ENCODE measurements around the gene PER3. TPM values are rescaled to one million over a fixed set of nuclear protein-coding genes. Genes with fewer than 3 reads are reported as not detected.

The PER3 gene
- polyA plus RNA-seq, 1 donor (not counting 4 experiments of a cell fraction or from before 2014, with no cell fraction given), result 7.0 TPM

GRCh38 chr1:7861452-7861851 lies 77.4 kb downstream of the PER3 start:
- Histone ChIP-seq H2AFZ (ENCODE audit: control insufficient read depth, low read length) (no peak overlapping the region), H3K4me1 (ENCODE audit: control insufficient read depth, extremely low read depth, insufficient read depth, low read length) (no peaks in the 10 kb centered on the region), H3K9ac (ENCODE audit: control insufficient read depth, extremely low read depth, insufficient read depth, low read length) (no peak overlapping the region), H3K27ac (ENCODE audit: control insufficient read depth, insufficient read depth, low read length) (no peak overlapping the region), H3K4me3 (ENCODE audit: control insufficient read depth in 2 of 3, extremely low read depth in 1 of 3, insufficient read depth in 2 of 3, low read depth in 1 of 3, low read length in 3 of 3) (no peak overlapping the region), H3K79me2 (ENCODE audit: control insufficient read depth, insufficient read depth, low read length) (no peaks in the 10 kb centered on the region), H3K4me2 (ENCODE audit: control insufficient read depth, extremely low read depth, insufficient read depth, low read depth, low read length) (no peak overlapping the region), H4K20me1 (ENCODE audit: control insufficient read depth, extremely low read depth, insufficient read depth, low read length) (no peaks in the 10 kb centered on the region), H3K9me1 (ENCODE audit: control insufficient read depth, extremely low read depth, insufficient read depth, low read length) (no peaks in the 10 kb centered on the region), H3K9me3 (ENCODE audit: control insufficient read depth, low read depth, low read length) (no peaks in the 10 kb centered on the region), H3K27me3 (ENCODE audit: control insufficient read depth, extremely low read depth, insufficient read depth, low read length) (no peaks in the 10 kb centered on the region), H3K36me3 (ENCODE audit: control insufficient read depth in 2 of 2, extremely low read depth in 1 of 2, insufficient read depth in 2 of 2, low read length in 2 of 2) (no peaks in the 10 kb centered on the region)
- no peak for TF ChIP-seq EZH2 (IDR thresholded peaks at IDR 0.05; ENCODE audit: low read length)
- TF ChIP-seq, protein P1, sequence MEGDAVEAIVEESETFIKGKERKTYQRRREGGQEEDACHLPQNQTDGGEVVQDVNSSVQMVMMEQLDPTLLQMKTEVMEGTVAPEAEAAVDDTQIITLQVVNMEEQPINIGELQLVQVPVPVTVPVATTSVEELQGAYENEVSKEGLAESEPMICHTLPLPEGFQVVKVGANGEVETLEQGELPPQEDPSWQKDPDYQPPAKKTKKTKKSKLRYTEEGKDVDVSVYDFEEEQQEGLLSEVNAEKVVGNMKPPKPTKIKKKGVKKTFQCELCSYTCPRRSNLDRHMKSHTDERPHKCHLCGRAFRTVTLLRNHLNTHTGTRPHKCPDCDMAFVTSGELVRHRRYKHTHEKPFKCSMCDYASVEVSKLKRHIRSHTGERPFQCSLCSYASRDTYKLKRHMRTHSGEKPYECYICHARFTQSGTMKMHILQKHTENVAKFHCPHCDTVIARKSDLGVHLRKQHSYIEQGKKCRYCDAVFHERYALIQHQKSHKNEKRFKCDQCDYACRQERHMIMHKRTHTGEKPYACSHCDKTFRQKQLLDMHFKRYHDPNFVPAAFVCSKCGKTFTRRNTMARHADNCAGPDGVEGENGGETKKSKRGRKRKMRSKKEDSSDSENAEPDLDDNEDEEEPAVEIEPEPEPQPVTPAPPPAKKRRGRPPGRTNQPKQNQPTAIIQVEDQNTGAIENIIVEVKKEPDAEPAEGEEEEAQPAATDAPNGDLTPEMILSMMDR (optimal IDR thresholded peaks at IDR 0.05 in 1 of 3, IDR thresholded peaks at IDR 0.05 in 1 of 3, conservative IDR thresholded peaks at IDR 0.05 in 1 of 3; ENCODE audit: extremely low read depth in 1 of 3, insufficient read depth in 2 of 3, low read length in 3 of 3), result no peak
- FAIRE-seq, result no peak
- no peak for DNase-seq (ENCODE audit: low read depth, low spot score)
- dilution Hi-C loops (cut with MboI; ENCODE audit: extremely low pct_ligation_motif_present, low sequenced_read_pairs), result no loop called here

DNA sequence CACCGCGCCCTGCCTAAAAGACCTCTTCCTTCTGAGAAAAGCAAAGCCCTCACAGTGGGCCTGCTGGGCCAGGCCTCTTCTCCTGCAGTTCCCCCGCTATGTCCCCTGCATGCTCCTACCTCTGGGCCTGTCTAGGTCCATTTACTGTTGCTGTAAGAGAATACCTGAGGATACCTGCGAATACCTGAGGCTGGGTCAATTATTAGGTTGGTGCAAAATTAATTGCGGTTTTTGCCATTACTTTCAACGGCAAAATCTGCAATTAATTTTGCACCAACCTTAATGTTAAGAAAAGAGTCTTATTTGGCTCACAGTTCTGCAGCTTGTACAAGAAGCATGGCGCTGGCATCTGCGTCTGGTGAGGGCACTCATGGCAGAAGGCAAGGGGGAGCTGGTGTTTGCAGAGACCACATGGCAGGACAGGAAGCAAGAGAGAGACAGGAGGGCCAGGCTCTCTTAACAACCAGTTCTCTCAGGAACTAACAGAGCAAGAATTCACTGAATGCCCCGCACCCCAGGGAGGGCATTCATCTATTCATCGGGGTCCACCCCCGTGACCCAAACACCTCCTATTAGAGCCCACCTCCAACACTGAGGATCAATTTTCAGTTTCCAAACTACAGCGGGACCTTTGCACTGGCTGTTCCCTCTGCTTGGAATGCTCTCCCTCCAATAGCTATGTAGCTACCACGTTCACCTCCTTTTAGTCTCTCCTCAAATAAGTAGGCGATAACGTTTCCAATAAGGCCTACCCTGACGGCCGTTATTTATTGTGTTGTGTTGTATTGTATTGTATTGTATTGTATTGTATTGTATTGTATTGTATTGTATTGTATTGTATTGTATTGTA lies 78.3 kb downstream of the PER3 start:
- Histone ChIP-seq H4K20me1 (ENCODE audit: control insufficient read depth, extremely low read depth, insufficient read depth, low read length) (no peaks in the 10 kb centered on the region), H3K9me1 (ENCODE audit: control insufficient read depth, extremely low read depth, insufficient read depth, low read length) (no peaks in the 10 kb centered on the region), H3K27ac (ENCODE audit: control insufficient read depth, insufficient read depth, low read length) (no peak overlapping the region), H3K9me3 (ENCODE audit: control insufficient read depth, low read depth, low read length) (no peaks in the 10 kb centered on the region), H3K36me3 (ENCODE audit: control insufficient read depth in 2 of 2, extremely low read depth in 1 of 2, insufficient read depth in 2 of 2, low read length in 2 of 2) (no peaks in the 10 kb centered on the region), H3K4me1 (ENCODE audit: control insufficient read depth, extremely low read depth, insufficient read depth, low read length) (no peaks in the 10 kb centered on the region), H3K4me3 (ENCODE audit: control insufficient read depth in 2 of 3, extremely low read depth in 1 of 3, insufficient read depth in 2 of 3, low read depth in 1 of 3, low read length in 3 of 3) (no peak overlapping the region), H3K4me2 (ENCODE audit: control insufficient read depth, extremely low read depth, insufficient read depth, low read depth, low read length) (no peak overlapping the region), H3K79me2 (ENCODE audit: control insufficient read depth, insufficient read depth, low read length) (no peaks in the 10 kb centered on the region), H3K27me3 (ENCODE audit: control insufficient read depth, extremely low read depth, insufficient read depth, low read length) (no peaks in the 10 kb centered on the region), H2AFZ (ENCODE audit: control insufficient read depth, low read length) (no peak overlapping the region), H3K9ac (ENCODE audit: control insufficient read depth, extremely low read depth, insufficient read depth, low read length) (no peak overlapping the region)
- TF ChIP-seq, protein P1 (optimal IDR thresholded peaks at IDR 0.05 in 1 of 3, IDR thresholded peaks at IDR 0.05 in 1 of 3, conservative IDR thresholded peaks at IDR 0.05 in 1 of 3; ENCODE audit: extremely low read depth in 1 of 3, insufficient read depth in 2 of 3, low read length in 3 of 3), result no peak
- TF ChIP-seq EZH2 (IDR thresholded peaks at IDR 0.05; ENCODE audit: low read length), result no peak
- FAIRE-seq (no peak), DNase-seq (ENCODE audit: low read depth, low spot score) (no peak)
- dilution Hi-C loops (cut with MboI; ENCODE audit: extremely low pct_ligation_motif_present, low sequenced_read_pairs), result no loop called here
